Gastrocnemius medialis (tissue), 4 donors: ENCODE data around the gene COL4A3. TPM values are rescaled to one million over a fixed set of nuclear protein-coding genes. Genes with fewer than 3 reads are reported as not detected.

Source experiments
- ATAC-seq, 2 donors: fragments of 150-250 bp; one replicate each; pipeline ENCODE4 v1.9.1; 2016
- DNase-seq, 2 donors: peaks; one replicate each; pipeline ENCODE4 v3.0.0-alpha.2; 2019
- H3K27ac ChIP-seq, 4 donors: fragments of 200-600 bp; sonication (generic); 1 replicate in 1 of 4; 2 replicates in 3 of 4; pipeline ENCODE4 v1.5.1; 2016 to 2018; ENCODE audit warnings: mild to moderate bottlenecking in 2 of 4, moderate library complexity in 1 of 4
- H3K27me3 ChIP-seq, 3 donors: fragments of 200-600 bp; sonication (generic) in 2 of 3; 1 replicate in 1 of 3; 2 replicates in 2 of 3; pipeline versions ENCODE4 v1.5.1 to v1.6.0; 2016 to 2019; ENCODE audit warnings: mild to moderate bottlenecking in 1 of 3, moderate library complexity in 1 of 3
- H3K36me3 ChIP-seq, 2 donors: fragments of 200-600 bp; sonication (generic) in 1 of 2; one replicate each; pipeline ENCODE4 v1.5.1; 2017 to 2018
- H3K4me1 ChIP-seq, 2 donors: fragments of 200-600 bp; sonication (generic) in 1 of 2; one replicate each; pipeline ENCODE4 v1.5.1; 2016 to 2017; ENCODE audit warnings: mild to moderate bottlenecking in 2 of 2
- H3K4me3 ChIP-seq, 4 donors: fragments of 200-600 bp; sonication (generic) in 3 of 4; 1 replicate in 1 of 4; 2 replicates in 3 of 4; pipeline ENCODE4 v1.5.1; 2016 to 2019; ENCODE audit warnings: mild to moderate bottlenecking in 2 of 4
- H3K9me3 ChIP-seq, 3 donors: fragments of 200-600 bp; sonication (generic) in 2 of 3; 1 replicate in 1 of 3; 2 replicates in 2 of 3; pipeline ENCODE4 v1.5.1; 2016 to 2019
- POLR2A ChIP-seq, 2 donors: fragments of 450-650 bp; IDR thresholded peaks; one replicate each; pipeline ENCODE4 v1.6.1; 2017; ENCODE audit warnings: antibody characterized with exemption in 2 of 2, mild to moderate bottlenecking in 2 of 2, moderate library complexity in 2 of 2
- in situ Hi-C, 4 donors: fragments of 200-750 bp; cut with MboI; loops; one replicate each; pipeline versions ENCODE4 v1.15.0 to v1.8.0; 2017; ENCODE audit warnings: low sequenced_read_pairs in 4 of 4
- intact Hi-C: fragments of 100-400 bp; cut with DNase I; formaldehyde crosslinking; loops from one replicate; pipeline ENCODE4 v1.15.1; 2023; ENCODE audit warnings: low total_unique reads
- total RNA-seq, 4 donors: library from RNA; depleted of rRNA; stranded (reverse); fragments of >200 nt; gene quantifications; one replicate each; pipeline versions ENCODE4 v1.1.0 to v1.2.3, GENCODE V29; 2016
- TF ChIP-seq, protein P1 (sequence below), 5 experiments: fragments of 450-650 bp in 3 of 5; fragments of 200-600 bp in 2 of 5; sonication (generic) in 2 of 5; IDR thresholded peaks in 4 of 5; conservative IDR thresholded peaks in 1 of 5; 1 replicate in 4 of 5; 2 replicates in 1 of 5; pipeline ENCODE4 v1.5.1; 2016 to 2019; ENCODE audit warnings: antibody characterized with exemption in 5 of 5, mild to moderate bottlenecking in 3 of 5, moderate library complexity in 3 of 5

Gene COL4A3
- total RNA-seq, 4 donors from 2014 or later = 1.9 to 66.8 (median 3.8) TPM

DNA sequence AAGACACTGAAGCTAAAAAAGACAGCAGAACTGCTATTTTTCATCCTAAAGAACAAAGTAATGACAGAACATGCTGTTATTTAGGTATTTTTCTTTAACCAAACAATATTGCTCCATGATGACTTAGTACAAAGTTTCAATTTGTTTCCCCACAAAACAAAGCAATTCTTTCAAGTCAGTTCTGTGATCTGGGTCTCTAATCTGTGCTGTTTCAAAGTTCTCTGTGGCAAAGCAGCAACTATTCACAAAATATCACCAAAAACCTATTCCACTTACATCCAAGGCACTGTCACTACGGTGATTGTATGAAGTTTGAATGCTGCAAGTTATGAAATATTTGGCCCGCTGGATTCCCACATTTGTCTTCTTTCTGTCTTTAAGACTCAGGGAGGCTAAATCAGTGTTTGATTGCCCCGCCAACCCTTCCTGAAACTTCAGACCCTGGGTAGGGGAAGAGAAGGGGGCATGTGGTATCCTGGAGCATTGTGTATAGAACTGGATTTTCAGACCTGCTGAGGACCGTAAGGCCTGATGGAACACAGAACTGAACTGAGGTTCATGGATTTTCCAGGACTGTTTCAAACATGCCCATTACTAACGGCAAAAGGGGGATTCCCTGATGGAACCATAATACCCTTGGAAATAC, 147.6 kb downstream of the COL4A3 start:
- DNase-seq = no peak
- no peak for ATAC-seq
- Histone ChIP-seq H3K4me1 (peaks cover 0 to 8% of the 10 kb centered on the region in 2 donors), H3K36me3 (peaks cover 0 to 19% of the 10 kb centered on the region in 2 donors), H3K27ac (no peak overlapping the region), H3K9me3 (no peaks in the 10 kb centered on the region), H3K27me3 (no peaks in the 10 kb centered on the region), H3K4me3 (no peak overlapping the region)
- in situ Hi-C loops (no loop called here), intact Hi-C loops (no loop called here)
- TF ChIP-seq, protein P1, sequence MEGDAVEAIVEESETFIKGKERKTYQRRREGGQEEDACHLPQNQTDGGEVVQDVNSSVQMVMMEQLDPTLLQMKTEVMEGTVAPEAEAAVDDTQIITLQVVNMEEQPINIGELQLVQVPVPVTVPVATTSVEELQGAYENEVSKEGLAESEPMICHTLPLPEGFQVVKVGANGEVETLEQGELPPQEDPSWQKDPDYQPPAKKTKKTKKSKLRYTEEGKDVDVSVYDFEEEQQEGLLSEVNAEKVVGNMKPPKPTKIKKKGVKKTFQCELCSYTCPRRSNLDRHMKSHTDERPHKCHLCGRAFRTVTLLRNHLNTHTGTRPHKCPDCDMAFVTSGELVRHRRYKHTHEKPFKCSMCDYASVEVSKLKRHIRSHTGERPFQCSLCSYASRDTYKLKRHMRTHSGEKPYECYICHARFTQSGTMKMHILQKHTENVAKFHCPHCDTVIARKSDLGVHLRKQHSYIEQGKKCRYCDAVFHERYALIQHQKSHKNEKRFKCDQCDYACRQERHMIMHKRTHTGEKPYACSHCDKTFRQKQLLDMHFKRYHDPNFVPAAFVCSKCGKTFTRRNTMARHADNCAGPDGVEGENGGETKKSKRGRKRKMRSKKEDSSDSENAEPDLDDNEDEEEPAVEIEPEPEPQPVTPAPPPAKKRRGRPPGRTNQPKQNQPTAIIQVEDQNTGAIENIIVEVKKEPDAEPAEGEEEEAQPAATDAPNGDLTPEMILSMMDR (IDR thresholded peaks at IDR 0.05 in 4 of 5, conservative IDR thresholded peaks at IDR 0.05 in 1 of 5) = no peak
- TF ChIP-seq POLR2A (IDR thresholded peaks at IDR 0.05) = no peak

DNA sequence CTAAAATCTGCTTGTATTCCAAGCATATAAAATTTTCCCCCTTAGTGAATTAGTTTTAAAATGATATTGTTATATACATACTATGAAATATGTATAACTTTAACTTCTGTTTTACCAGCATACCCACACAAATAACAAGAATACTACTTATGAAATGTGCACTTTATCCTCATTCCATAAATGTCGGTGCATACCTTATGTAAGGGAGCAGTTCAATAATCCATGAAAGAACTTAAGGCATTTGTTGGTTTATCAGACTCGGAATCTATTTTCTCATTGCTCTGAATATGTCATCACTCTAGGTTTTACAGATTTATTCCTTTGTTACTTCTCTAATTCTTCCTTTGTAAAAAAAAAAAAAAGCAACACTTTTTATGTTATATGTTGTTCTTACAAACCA, 148.2 kb downstream of the COL4A3 start:
- no peak for ATAC-seq
- no peak for DNase-seq
- H3K4me3 ChIP-seq = no peak overlapping the region
- no peak for TF ChIP-seq POLR2A (IDR thresholded peaks at IDR 0.05)
- TF ChIP-seq, protein P1 (IDR thresholded peaks at IDR 0.05 in 4 of 5, conservative IDR thresholded peaks at IDR 0.05 in 1 of 5) = no peak
- in situ Hi-C loops = no loop called here
- intact Hi-C loops = no loop called here
- H3K9me3 ChIP-seq = no peaks in the 10 kb centered on the region
- H3K27me3 ChIP-seq = no peaks in the 10 kb centered on the region
- H3K4me1 ChIP-seq = peaks cover 0 to 8% of the 10 kb centered on the region in 2 donors
- H3K36me3 ChIP-seq = peaks cover 0 to 19% of the 10 kb centered on the region in 2 donors
- H3K27ac ChIP-seq = no peak overlapping the region

DNA sequence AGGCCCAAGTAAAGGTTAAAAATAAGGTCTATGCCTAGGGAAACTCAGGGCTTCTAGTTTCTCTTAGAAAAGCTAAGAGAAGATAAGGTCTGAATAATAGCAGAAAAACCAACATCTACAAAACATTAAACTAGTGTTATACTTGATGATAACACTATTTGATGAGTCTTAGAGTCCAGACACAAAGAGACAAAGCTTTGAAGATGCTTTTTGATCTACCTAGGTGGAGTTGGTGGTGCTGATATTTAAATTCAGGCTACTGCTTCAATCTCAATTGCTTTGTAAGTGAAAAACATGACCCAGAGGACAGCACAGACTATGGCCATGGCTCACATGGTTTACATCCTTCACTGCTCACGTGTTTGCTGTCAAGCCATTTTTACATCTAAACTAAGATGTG, 148.9 kb downstream of the COL4A3 start:
- no peak for ATAC-seq

DNA sequence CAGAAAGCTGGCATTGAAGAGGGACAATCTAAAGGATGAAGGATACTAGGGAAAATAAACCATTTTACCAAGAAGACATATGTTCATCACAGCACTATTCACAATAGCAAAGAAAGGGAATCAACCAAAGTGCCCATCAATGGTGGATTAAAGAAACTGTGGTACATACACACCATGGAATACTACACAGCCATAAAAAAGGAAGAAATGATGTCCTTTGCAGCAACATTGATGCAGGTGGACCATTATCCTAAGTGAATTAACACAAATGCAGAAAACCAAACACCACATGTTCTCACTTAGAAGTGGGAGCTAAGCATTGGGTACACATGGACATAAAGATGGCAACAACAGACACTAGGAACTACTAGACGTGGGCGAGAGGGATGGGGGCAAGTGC, 153.4 kb downstream of the COL4A3 start:
- TF ChIP-seq, protein P1 (IDR thresholded peaks at IDR 0.05 in 4 of 5, conservative IDR thresholded peaks at IDR 0.05 in 1 of 5) = no peak
- TF ChIP-seq POLR2A (IDR thresholded peaks at IDR 0.05) = no peak
- H3K4me3 ChIP-seq = no peak overlapping the region
- no peaks in the 10 kb centered on the region for H3K9me3 ChIP-seq
- H3K36me3 ChIP-seq = peaks cover 0 to 9% of the 10 kb centered on the region in 2 donors
- DNase-seq = no peak
- no peaks in the 10 kb centered on the region for H3K4me1 ChIP-seq
- H3K27me3 ChIP-seq = no peaks in the 10 kb centered on the region
- intact Hi-C loops = no loop called here
- H3K27ac ChIP-seq = no peak overlapping the region
- in situ Hi-C loops = no loop called here
- no peak for ATAC-seq

More for the DNA sequence above, 148.9 kb downstream of the COL4A3 start:
- H3K4me3 ChIP-seq = no peak overlapping the region
- H3K27me3 ChIP-seq = no peaks in the 10 kb centered on the region
- DNase-seq = no peak
- intact Hi-C loops (no loop called here), in situ Hi-C loops (no loop called here)
- peaks cover 0 to 19% of the 10 kb centered on the region in 2 donors for H3K36me3 ChIP-seq
- H3K4me1 ChIP-seq = peaks cover 0 to 8% of the 10 kb centered on the region in 2 donors
- no peak overlapping the region for H3K27ac ChIP-seq
- TF ChIP-seq, protein P1 (IDR thresholded peaks at IDR 0.05 in 4 of 5, conservative IDR thresholded peaks at IDR 0.05 in 1 of 5) = no peak
- TF ChIP-seq POLR2A (IDR thresholded peaks at IDR 0.05) = no peak
- no peaks in the 10 kb centered on the region for H3K9me3 ChIP-seq
